Activated effector memory CD4-positive, alpha-beta T cell treated with anti-CD3 and anti-CD28 coated beads, Interleukin-2, amount 50 U/mL, for 16 hours (primary cell): ENCODE measurements around the gene C1orf50.
"Not testable (repeated sequence)": the region's sequence is repeated elsewhere in the genome, so short reads cannot be mapped to it uniquely, and the experiment has no call there.

ENCODE experiments used
- DNase-seq: peaks from one replicate; pipeline ENCODE4 v3.0.0-alpha.2; 2020

C1orf50 gene

DNA sequence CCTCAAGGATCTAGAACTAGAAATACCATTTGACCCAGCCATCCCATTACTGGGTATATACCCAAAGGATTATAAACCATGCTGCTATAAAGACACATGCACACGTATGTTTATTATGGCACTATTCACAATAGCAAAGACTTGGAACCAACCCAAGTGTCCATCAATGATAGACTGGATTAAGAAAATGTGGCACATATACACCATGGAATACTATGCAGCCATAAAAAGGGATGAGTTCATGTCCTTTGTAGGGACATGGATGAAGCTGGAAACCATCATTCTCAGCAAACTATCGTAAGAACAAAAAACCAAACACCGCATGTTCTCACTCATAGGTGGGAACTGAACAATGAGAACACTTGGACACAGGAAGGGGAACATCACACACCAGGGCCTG, 47.8 kb downstream of the C1orf50 start:
- DNase-seq: not testable (repeated sequence)

DNA sequence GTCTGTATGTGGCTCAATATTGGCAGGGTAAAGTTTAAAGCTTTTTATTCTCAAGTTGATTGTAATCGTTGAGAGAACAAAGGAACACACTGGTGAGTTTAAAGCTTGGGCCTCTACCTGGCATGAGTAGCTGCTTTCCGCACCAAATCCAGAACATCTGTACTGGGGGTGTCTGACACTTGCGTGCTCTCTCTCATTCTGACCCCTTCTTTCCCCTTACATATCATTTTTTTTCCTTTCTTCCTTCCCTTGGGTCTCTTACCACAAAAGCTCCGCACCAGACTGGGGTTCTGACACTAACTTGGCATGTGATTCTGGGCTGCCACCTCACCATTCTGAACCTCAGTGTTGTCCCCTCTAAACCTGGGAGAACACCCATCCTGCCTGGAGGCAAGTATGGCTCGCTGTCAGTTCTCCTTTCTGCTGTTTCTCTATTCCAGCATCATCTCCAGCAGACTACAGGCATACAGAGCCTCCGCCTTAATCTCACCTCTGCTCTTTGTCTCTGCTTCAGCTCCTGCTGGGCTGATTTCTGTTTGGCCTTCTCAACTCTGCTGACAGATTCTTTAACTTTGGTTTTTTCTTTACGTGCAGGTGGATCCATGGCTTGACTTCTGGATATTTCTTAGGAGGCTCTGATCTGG, 49.0 kb downstream of the C1orf50 start:
- DNase-seq: peak; percentile 64

DNA sequence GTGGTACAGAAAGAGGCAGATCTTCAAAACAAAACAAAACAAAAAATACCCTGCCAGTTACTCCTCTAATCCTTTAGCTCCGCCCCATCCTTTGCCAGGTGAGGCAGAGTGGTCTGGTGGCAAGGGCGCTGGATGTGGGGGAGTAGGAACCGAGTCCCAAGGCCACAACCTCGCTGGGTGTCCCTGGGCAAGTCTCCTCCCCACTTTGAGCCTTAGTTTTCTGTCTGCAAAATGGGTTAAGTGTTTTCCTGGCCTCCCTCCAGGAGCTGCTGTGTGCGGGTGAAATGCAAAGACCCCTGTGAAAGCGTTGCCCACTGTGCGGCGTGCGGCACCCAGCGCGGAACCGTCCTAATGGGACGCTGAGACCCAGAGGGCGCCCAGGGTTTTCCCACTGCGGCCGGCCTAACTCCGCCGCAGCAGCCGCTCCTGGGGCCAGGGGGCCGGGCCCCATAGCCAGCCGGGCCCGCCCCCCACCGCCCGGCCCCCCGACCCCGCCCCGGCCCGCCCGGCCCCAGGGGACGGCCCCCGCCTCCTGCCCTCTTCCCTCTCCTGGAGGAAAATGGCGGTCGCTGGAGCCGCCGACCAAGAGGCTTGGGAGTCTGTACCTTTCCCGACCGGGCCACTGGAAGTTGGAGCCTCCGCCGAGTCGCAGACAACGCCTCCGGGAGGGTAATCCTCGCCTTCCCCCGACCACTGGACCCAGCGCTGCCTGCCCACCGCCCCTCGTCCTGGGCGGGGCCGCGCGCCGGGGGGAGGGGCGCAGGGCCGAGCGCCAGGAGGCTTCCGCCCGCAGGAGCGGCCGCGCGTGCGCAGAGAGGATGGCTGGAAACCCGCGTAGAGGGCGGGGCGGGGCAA, 49.8 kb downstream of the C1orf50 start, which contains the start of the genes ERMAP and SVBP:
Gene ERMAP (plus strand): TSS at position 538 of the 855 bp plus-strand sequence. CDS start 13,327 bp downstream, outside the sequence.
Gene SVBP (minus strand): TSS at position 813 of the 855 bp plus-strand sequence. CDS start 853 bp downstream, outside the sequence.
- DNase-seq: peak; percentile 98

DNA sequence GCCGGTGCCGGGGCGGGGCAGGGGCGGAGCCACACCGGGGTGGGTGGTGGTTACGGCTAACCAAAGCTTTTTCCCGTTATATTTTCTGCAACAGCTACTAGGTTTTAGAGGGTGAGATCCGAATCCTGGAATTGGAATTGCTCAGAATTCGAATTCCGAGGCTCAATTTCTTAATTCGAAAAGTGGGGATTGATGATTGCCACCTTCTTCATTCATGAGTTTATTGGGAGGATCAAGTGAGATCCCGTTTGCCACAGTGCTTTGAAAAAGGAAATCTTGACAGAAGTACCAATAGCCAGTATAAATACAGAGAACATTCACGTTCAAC, 50.4 kb downstream of the C1orf50 start:
- no peak for DNase-seq

DNA sequence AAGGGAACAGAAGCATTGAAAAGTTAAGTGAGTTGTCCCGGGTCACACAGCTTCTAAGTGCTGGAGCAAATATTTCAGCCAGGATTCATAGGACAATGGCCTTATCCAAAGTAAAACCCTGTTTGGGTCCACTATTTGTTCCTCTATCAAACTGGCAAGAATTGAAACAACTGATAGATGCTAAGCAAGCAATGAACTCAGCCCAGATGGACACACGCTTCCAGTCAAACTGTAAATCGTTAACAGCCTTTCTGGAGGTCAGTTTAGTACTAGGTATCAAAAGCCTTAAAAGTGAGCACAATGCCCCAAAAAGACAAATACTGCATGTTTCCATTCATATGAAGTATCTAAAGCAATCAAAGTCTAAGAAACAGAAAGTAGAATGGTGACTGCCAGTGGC, 50.9 kb downstream of the C1orf50 start:
- DNase-seq: no peak

DNA sequence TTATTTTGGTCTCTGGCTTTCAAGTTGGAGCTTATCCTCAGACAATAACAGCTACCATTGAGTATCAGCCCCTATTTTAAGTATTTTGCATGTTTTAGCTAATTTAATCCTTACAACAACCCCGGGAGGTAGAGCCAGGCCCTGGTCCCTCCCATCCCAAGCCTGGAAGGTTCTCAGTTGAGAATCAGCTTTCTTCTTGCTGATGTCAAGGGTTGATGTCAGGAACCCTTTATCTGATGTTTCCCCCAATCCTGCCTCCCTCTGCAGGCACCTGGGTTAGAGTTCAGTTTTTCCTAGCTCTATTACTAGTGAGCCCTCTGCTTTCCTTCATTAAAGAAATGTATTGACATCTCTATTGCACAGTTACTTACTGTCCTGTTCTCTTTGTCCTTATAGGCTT, 53.8 kb downstream of the C1orf50 start:
- no peak for DNase-seq

DNA sequence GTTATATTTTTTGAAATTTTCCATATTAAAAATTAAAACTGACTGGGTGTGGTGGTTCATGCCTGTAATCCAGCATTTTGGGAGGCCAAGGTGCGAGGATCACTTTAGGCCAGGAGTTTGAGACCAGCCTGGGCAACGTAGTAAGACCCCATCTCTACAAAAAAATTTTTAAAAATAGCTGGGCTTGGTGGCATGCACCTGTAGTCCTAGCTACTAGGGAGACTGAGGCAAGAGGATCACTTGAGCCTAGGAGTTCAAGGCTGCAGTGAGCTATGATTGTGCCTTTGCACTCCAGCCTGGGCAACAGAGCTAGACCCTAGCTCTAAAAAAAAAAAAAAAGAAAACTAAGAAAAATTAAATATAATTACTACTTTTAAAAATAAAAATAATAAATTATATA, 54.6 kb downstream of the C1orf50 start:
- no peak for DNase-seq

DNA sequence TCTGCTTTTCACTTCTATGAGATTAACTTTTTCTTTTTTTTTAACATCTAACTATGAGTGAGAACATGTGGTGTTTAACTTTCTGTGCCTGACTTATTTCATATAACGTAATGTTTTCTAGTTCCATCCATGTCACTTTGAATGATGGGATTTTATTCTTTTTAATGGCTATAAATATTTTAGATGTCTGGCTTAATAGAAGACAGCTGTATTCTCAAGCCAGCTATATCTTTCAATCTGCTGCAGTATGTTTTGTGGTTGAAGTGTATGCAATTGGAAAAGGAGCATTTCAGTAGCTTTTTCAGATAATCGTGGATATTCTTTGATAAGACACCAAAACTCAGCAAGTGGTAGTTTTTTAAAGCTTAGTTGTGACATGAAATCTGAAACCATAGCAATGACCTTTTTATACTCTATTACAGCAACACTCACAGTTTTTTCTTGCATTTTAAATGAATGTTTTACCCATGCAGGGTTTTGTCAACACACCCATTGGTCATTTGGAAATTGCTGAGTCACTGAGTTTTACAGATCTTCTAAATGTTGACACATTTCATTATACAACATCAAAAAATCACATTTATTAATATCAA, 55.8 kb downstream of the C1orf50 start:
- DNase-seq: no peak

DNA sequence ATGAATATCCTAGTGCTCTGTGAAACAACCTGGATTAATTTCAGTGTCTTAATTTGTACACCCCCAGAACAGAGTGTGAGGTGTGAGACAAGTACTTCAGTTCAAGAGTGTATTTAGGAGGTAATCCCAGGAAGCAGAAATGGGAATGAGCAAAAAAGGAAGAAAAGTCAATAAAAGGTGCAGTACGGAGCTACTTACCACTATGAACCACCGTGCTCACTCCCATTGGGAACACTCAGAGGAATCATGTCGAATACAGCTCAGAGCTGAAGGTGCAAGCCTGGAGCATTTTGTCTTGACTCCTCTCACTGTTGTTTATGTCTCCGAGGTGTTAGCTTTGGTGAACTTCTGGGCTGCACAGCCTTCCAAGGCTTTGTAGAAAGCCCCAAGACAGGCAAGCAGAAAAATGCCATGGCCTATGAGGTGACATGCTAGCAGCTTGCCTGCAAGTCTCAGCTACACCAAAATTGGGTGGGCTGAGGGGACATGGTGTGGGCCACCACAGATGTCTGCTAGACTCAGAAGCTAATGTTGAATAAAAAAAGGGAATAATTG, 57.5 kb downstream of the C1orf50 start:
- no peak for DNase-seq

DNA sequence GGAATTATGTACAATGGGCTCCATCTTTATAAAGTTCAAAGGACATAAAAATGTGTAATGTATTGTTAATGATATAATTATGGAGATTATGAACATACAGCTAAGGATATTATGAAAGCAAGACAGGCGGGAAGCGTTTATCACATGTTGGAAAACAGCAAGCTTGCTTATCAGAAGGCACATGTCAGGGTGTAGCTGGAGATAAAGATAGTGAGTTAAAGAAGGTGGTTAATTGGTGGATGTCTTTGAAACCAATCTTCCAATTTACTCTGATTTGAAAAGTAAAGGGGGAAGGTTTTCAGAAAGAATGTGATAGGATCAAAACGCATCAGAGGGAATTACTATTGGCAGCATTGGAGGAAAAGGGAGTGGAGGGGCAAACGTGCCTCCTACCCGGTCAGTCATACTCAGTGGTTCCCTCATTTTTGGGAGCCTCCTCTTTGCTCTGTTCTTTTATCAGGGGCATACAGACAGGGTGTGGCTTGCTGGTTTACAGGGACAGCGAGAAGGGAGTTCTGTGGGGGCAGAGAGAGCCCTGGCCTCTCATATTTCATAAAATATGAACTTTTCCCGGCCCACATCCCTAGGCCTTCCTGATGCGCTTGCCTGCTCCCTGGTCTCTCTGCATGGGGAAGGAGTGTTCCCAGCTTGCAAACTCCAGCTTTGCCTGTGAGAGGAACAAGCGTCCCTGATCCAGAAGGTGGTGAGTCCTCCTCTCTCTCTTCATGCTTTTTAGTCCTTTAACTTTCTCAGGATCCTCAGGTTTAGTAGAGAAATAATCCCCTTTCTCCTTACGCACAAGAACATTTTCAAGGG, 58.2 kb downstream of the C1orf50 start:
- DNase-seq: no peak
